PC-9 (cell line): ENCODE measurements around the gene KIF17. TPM values are rescaled to one million over a fixed set of nuclear protein-coding genes. Genes with fewer than 3 reads are reported as not detected.

Source experiments
- BruUV-seq: library from RNA; stranded (reverse); fragments of 400-500 nt; replicated peaks from 2 replicates; lab custom pipeline; 2021; lab: Mats Ljungman, UMichigan
- CTCF ChIA-PET: fragments of 300-600 bp; sonication (Branson Sonifier 250); formaldehyde crosslinking; loops from one replicate; lab custom pipeline; 2022; ENCODE audit warnings: antibody characterized with exemption; lab: Charles Lee
- POLR2A ChIA-PET: fragments of 300-600 bp; sonication (Branson Sonifier 250); formaldehyde crosslinking; loops from one replicate; lab custom pipeline; 2022; ENCODE audit warnings: antibody characterized with exemption; ENCODE audit not compliant: unreplicated experiment; lab: Charles Lee
- DNase-seq, 2 experiments: peaks; one replicate each; pipeline versions ENCODE4 v3.0.0 to v3.0.0-alpha.2; 2015 to 2022; ENCODE audit warnings: mixed read lengths in 1 of 2
- H2AFZ ChIP-seq: fragments of 200-600 bp; sonication (generic); 2 replicates; pipeline ENCODE4 v1.8.1; 2017; ENCODE audit warnings: antibody characterized with exemption
- H3F3A ChIP-seq: fragments of 200-600 bp; sonication (generic); 2 replicates; pipeline ENCODE4 v1.8.1; 2017; ENCODE audit warnings: antibody characterized with exemption, mild to moderate bottlenecking, low read depth; ENCODE audit not compliant: insufficient read depth
- H3K27ac ChIP-seq: fragments of 200-600 bp; sonication (generic); 2 replicates; pipeline ENCODE4 v1.6.1; 2016; ENCODE audit warnings: mixed run types
- H3K27me3 ChIP-seq: fragments of 200-600 bp; sonication (generic); 2 replicates; pipeline ENCODE4 v1.6.1; 2016; ENCODE audit warnings: low read depth, mixed run types; ENCODE audit not compliant: insufficient read depth
- H3K36me3 ChIP-seq: fragments of 200-600 bp; sonication (generic); 2 replicates; pipeline ENCODE4 v1.6.1; 2016; ENCODE audit warnings: low read depth, mixed run types
- H3K4me1 ChIP-seq: fragments of 200-600 bp; sonication (generic); replicated peaks from 2 replicates; pipeline ENCODE4 v1.6.1; 2016; ENCODE audit warnings: mixed run types; ENCODE audit not compliant: insufficient read depth
- H3K4me2 ChIP-seq: fragments of 200-600 bp; sonication (generic); 2 replicates; pipeline ENCODE4 v1.6.1; 2017; ENCODE audit warnings: mixed run types
- H3K4me3 ChIP-seq: fragments of 200-600 bp; sonication (generic); 2 replicates; pipeline ENCODE4 v1.6.1; 2016; ENCODE audit warnings: mixed run types
- H3K79me2 ChIP-seq: fragments of 200-600 bp; sonication (generic); 2 replicates; pipeline ENCODE4 v1.6.1; 2017; ENCODE audit warnings: low read depth, mixed run types
- H3K9me2 ChIP-seq: fragments of 200-600 bp; sonication (generic); 2 replicates; pipeline ENCODE4 v1.8.1; 2017; ENCODE audit warnings: mild to moderate bottlenecking; ENCODE audit not compliant: insufficient read depth
- H3K9me3 ChIP-seq: fragments of 200-600 bp; sonication (generic); 2 replicates; pipeline ENCODE4 v1.8.1; 2016; ENCODE audit warnings: low read depth; ENCODE audit not compliant: insufficient read depth
- H4K20me1 ChIP-seq: fragments of 200-600 bp; sonication (generic); 2 replicates; pipeline ENCODE4 v1.8.1; 2017; ENCODE audit not compliant: insufficient read depth
- EZH2 ChIP-seq: fragments of 200-600 bp; sonication (generic); IDR thresholded peaks from 2 replicates; pipeline ENCODE4 v1.8.0; 2017; ENCODE audit warnings: antibody characterized with exemption, low read depth
- intact Hi-C: fragments of 100-400 bp; cut with micrococcal nuclease; formaldehyde crosslinking; loops from one replicate; pipeline ENCODE4 v1.10.0; 2022; ENCODE audit not compliant: unreplicated experiment
- total RNA-seq: library from RNA; stranded (reverse); gene quantifications from 2 replicates; pipeline ENCODE4 v1.2.3, GENCODE V29; 2021
- TF ChIP-seq, protein P1 (sequence below): fragments of 200-600 bp; sonication (generic); conservative IDR thresholded peaks from 2 replicates; pipeline ENCODE4 v1.6.1; 2017; ENCODE audit warnings: mixed run types, antibody characterized with exemption, mild to moderate bottlenecking, moderate library complexity

The KIF17 gene
- total RNA-seq, 1 experiment from 2014 or later = 1.2 TPM

DNA sequence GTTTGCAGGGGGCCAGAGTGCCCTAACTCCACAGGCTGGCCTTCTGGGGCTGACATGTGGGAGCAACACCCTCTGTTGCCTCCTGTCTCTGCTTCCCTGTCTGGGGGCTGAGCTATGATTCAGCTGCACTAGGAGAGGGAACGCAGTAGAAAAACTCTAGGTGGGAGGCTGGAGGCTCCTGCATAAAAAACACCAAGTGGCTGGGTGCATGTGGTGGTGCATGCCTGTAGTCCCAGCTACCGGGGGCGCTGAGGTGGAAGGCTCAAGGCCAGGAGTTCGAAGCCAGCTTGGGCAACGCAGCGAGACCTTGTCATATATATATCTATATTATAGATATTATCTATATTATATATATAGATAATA lies 5.6 kb downstream of the KIF17 start:
- no TSS peak for BruUV-seq
- no peaks in the 10 kb centered on the region for H3K9me2 ChIP-seq
- no peaks in the 10 kb centered on the region for H3K36me3 ChIP-seq
- CTCF ChIA-PET = no interaction called here
- TF ChIP-seq, protein P1, sequence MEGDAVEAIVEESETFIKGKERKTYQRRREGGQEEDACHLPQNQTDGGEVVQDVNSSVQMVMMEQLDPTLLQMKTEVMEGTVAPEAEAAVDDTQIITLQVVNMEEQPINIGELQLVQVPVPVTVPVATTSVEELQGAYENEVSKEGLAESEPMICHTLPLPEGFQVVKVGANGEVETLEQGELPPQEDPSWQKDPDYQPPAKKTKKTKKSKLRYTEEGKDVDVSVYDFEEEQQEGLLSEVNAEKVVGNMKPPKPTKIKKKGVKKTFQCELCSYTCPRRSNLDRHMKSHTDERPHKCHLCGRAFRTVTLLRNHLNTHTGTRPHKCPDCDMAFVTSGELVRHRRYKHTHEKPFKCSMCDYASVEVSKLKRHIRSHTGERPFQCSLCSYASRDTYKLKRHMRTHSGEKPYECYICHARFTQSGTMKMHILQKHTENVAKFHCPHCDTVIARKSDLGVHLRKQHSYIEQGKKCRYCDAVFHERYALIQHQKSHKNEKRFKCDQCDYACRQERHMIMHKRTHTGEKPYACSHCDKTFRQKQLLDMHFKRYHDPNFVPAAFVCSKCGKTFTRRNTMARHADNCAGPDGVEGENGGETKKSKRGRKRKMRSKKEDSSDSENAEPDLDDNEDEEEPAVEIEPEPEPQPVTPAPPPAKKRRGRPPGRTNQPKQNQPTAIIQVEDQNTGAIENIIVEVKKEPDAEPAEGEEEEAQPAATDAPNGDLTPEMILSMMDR = no peak
- TF ChIP-seq EZH2 = no peak
- H3K79me2 ChIP-seq = no peaks in the 10 kb centered on the region
- no peaks in the 10 kb centered on the region for H3K9me3 ChIP-seq
- H4K20me1 ChIP-seq = no peaks in the 10 kb centered on the region
- no peak overlapping the region for H3K4me3 ChIP-seq
- no peaks in the 10 kb centered on the region for H3K4me1 ChIP-seq
- no peak overlapping the region for H2AFZ ChIP-seq
- intact Hi-C loops = no loop called here
- DNase-seq = no peak
- no peaks in the 10 kb centered on the region; the same call in 1 of the 2 replicates for H3F3A ChIP-seq
- H3K4me2 ChIP-seq = no peak overlapping the region
- no peaks in the 10 kb centered on the region for H3K27me3 ChIP-seq
- POLR2A ChIA-PET = no interaction called here
- no peak overlapping the region for H3K27ac ChIP-seq

GRCh38 chr1:20711285-20712214 lies 6.3 kb downstream of the KIF17 start:
- Histone ChIP-seq H3K36me3 (no peaks in the 10 kb centered on the region), H3K4me1 (no peaks in the 10 kb centered on the region), H3K9me3 (no peaks in the 10 kb centered on the region), H2AFZ (no peak overlapping the region), H3K9me2 (no peaks in the 10 kb centered on the region), H3K27ac (no peak overlapping the region), H3F3A (no peaks in the 10 kb centered on the region; the same call in 1 of the 2 replicates), H3K27me3 (no peaks in the 10 kb centered on the region), H4K20me1 (no peaks in the 10 kb centered on the region), H3K4me3 (no peak overlapping the region), H3K79me2 (no peaks in the 10 kb centered on the region), H3K4me2 (no peak overlapping the region)
- CTCF ChIA-PET = no interaction called here
- DNase-seq = no peak
- BruUV-seq = no TSS peak
- POLR2A ChIA-PET = no interaction called here
- intact Hi-C loops = no loop called here
- TF ChIP-seq, protein P1 = no peak
- TF ChIP-seq EZH2 = no peak

- ChIA-PET CTCF (no interaction called here), POLR2A (no interaction called here)
- BruUV-seq = no TSS peak
- no peaks in the 10 kb centered on the region for H3K9me2 ChIP-seq
- H3K27me3 ChIP-seq = no peaks in the 10 kb centered on the region
- no peaks in the 10 kb centered on the region for H4K20me1 ChIP-seq
- no peak overlapping the region for H3K4me2 ChIP-seq
- TF ChIP-seq, protein P1 = no peak
- TF ChIP-seq EZH2 = no peak
- no peaks in the 10 kb centered on the region for H3K36me3 ChIP-seq
- no peak overlapping the region for H3K4me3 ChIP-seq
- DNase-seq = no peak
- no peaks in the 10 kb centered on the region for H3K9me3 ChIP-seq
- H3K4me1 ChIP-seq = no peaks in the 10 kb centered on the region
- H3F3A ChIP-seq = no peaks in the 10 kb centered on the region; the same call in 1 of the 2 replicates
- H3K79me2 ChIP-seq = no peaks in the 10 kb centered on the region
- H3K27ac ChIP-seq = no peak overlapping the region
- no peak overlapping the region for H2AFZ ChIP-seq
- intact Hi-C loops = no loop called here
Measured at GRCh38 chr1:20710469-20711284, 7.1 kb downstream of the KIF17 start.
